ENCODE data around the gene TIMM10. TPM values are rescaled to one million over a fixed set of nuclear protein-coding genes. Genes with fewer than 3 reads are reported as not detected.

TIMM10 gene
- total RNA-seq, 4 donors from 2014 or later: 45.4 to 61.7 (median 49.5) TPM

DNA sequence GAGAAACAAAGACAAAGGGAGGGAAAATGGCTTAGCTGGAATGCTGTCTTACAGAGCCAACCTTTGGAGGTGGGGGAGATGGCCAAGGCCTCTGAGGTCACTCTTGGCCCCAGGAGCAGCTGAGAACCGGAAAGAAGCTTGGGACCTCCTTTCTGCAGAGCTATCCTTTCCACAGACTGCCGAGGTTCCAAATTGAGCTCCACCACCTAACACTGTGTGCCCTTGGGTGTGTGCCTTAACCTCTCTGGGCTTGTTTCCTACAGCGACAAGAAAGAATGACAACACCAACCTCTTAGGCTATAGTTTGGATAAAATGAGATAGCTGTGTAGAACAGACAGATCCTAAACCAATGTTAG, 47.0 kb downstream of the TIMM10 start:
- no peak overlapping the region for H3K4me3 ChIP-seq
- intact Hi-C loops (cut with DNase I; ENCODE audit: low total_unique reads) (loop anchor here (5.0 kb wide), 1 partner anchor 136 kb away; no protein-coding TSS in a partner anchor), in situ Hi-C loops (cut with MboI; ENCODE audit: low sequenced_read_pairs in 4 of 4) (loop anchor here in 1 of 4 donors (25.0 kb wide), 1 partner anchor 146 kb away; the partner anchor contains the start of genes P2RX3 and SSRP1)
- peaks cover 0 to 31% of the 10 kb centered on the region in 2 donors for H3K36me3 ChIP-seq
- DNase-seq (no peak), ATAC-seq (no peak)
- peaks cover 24 to 28% of the 10 kb centered on the region in 2 donors for H3K4me1 ChIP-seq
- H3K9me3 ChIP-seq: no peaks in the 10 kb centered on the region
- TF ChIP-seq POLR2A (IDR thresholded peaks at IDR 0.05): no peak
- TF ChIP-seq, protein P1, sequence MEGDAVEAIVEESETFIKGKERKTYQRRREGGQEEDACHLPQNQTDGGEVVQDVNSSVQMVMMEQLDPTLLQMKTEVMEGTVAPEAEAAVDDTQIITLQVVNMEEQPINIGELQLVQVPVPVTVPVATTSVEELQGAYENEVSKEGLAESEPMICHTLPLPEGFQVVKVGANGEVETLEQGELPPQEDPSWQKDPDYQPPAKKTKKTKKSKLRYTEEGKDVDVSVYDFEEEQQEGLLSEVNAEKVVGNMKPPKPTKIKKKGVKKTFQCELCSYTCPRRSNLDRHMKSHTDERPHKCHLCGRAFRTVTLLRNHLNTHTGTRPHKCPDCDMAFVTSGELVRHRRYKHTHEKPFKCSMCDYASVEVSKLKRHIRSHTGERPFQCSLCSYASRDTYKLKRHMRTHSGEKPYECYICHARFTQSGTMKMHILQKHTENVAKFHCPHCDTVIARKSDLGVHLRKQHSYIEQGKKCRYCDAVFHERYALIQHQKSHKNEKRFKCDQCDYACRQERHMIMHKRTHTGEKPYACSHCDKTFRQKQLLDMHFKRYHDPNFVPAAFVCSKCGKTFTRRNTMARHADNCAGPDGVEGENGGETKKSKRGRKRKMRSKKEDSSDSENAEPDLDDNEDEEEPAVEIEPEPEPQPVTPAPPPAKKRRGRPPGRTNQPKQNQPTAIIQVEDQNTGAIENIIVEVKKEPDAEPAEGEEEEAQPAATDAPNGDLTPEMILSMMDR (IDR thresholded peaks at IDR 0.05 in 4 of 5, conservative IDR thresholded peaks at IDR 0.05 in 1 of 5): no peak
- no peak overlapping the region for H3K27ac ChIP-seq
- peaks cover 6 to 9% (median 6%) of the 10 kb centered on the region in 3 donors for H3K27me3 ChIP-seq

DNA sequence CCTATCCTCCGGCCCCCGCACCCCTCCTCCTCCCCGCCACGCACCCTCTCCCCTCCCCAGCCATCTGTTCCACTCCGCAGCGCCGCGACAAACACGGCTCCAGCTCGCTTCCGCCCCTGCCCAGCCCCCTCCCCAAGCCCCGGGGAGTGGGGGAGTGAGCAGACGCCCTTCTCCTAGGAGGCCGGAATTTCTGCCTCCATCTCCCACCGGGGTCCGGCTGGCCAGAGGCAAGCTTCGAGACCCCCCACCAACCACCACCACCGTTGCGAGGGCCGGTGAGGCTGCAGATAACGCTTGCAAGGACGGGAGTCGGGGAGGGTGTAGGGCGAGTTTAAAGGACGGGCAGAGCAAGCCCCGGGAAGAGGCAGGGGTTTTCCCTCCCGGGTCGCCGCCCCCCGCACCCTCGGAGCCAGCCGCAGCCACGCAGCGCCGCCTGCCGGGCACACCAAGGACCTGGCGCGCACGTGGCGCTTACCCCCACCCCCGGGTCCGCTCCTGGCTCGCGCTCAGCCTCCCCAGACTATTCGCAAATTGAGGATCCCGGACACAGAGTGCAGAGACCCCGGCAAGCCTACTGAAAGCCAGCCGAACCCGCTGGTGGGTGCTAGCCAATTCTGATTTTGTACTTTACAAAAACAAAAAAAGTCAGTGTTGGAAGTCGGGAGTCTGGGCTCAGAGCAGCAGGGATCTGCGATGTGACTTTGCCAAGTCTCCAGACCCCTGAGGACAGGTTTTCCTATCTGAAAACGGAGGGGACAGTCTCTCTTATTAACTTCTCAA, 47.6 kb downstream of the TIMM10 start:
- Histone ChIP-seq H3K27ac (no peak overlapping the region), H3K9me3 (no peaks in the 10 kb centered on the region), H3K4me1 (peaks cover 18 to 23% of the 10 kb centered on the region in 2 donors), H3K4me3 (peak overlapping the region; percentile 25 to 55 (median 46)), H3K36me3 (peaks cover 0 to 25% of the 10 kb centered on the region in 2 donors), H3K27me3 (peaks cover 6 to 9% (median 6%) of the 10 kb centered on the region in 3 donors)
- in situ Hi-C loops (cut with MboI; ENCODE audit: low sequenced_read_pairs in 4 of 4) (loop anchor here in 1 of 4 donors (25.0 kb wide), 1 partner anchor 146 kb away; the partner anchor contains the start of genes P2RX3 and SSRP1), intact Hi-C loops (cut with DNase I; ENCODE audit: low total_unique reads) (loop anchor here (5.0 kb wide), 1 partner anchor 136 kb away; no protein-coding TSS in a partner anchor)
- ATAC-seq: no peak
- TF ChIP-seq, protein P1 (IDR thresholded peaks at IDR 0.05 in 4 of 5, conservative IDR thresholded peaks at IDR 0.05 in 1 of 5): peak; percentile 57 to 79 (median 72)
- no peak for TF ChIP-seq POLR2A (IDR thresholded peaks at IDR 0.05)
- no peak for DNase-seq

DNA sequence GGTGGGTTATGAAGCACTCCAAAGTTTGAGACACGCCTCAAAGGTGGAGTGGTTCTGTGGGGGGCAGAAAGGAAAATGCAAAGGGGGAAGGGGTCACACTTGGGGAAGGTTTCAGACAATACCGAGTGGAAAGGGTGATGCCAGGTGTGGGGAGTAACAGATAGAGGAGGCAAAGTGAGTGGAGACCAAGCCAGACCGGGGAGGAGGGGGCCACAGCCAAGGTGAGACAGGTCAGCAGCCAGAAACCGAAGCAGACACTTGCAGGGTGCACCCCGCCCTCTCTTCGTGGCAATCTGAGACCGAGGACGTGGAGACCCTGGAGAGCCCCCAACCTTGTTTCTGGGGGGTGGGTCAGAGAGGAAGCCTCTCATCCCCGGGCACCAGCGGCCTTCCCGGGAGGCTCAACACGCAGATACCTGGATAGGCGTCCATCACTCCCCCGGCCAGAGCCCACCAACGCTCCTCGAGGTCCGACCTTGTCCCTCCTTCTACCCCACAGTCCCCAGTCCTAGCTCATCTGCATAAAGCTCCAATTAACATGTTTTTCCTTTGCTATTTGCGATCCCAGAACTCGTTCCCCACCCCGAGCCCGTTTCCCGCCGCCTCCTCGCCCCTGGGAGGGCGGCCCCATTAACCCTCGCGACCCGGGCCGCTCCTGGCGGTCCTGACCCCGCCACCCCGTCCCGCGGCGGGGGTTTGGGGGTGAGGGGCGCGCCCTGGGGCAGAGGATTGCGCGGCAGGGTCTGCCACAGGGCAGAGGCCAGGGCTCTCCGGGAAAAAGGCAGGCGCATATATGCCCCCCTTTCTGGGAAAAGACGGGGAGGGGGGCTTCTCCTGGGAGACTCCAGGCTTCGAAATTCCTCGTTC, 48.4 kb downstream of the TIMM10 start:
- peaks cover 6 to 9% (median 6%) of the 10 kb centered on the region in 3 donors for H3K27me3 ChIP-seq
- peak overlapping the region in 3 of 4 donors; percentile 41 to 55 (median 50) for H3K4me3 ChIP-seq
- H3K4me1 ChIP-seq: peaks cover 10 to 14% of the 10 kb centered on the region in 2 donors
- DNase-seq (no peak), ATAC-seq (no peak)
- in situ Hi-C loops (cut with MboI; ENCODE audit: low sequenced_read_pairs in 4 of 4) (loop anchor here in 1 of 4 donors (25.0 kb wide), 1 partner anchor 145 kb away; the partner anchor contains the start of genes P2RX3 and SSRP1), intact Hi-C loops (cut with DNase I; ENCODE audit: low total_unique reads) (loop anchor here (5.0 kb wide), 1 partner anchor 135 kb away; no protein-coding TSS in a partner anchor)
- peaks cover 0 to 20% of the 10 kb centered on the region in 2 donors for H3K36me3 ChIP-seq
- H3K9me3 ChIP-seq: no peaks in the 10 kb centered on the region
- TF ChIP-seq, protein P1 (IDR thresholded peaks at IDR 0.05 in 4 of 5, conservative IDR thresholded peaks at IDR 0.05 in 1 of 5): no peak
- TF ChIP-seq POLR2A (IDR thresholded peaks at IDR 0.05): no peak
- H3K27ac ChIP-seq: no peak overlapping the region

DNA sequence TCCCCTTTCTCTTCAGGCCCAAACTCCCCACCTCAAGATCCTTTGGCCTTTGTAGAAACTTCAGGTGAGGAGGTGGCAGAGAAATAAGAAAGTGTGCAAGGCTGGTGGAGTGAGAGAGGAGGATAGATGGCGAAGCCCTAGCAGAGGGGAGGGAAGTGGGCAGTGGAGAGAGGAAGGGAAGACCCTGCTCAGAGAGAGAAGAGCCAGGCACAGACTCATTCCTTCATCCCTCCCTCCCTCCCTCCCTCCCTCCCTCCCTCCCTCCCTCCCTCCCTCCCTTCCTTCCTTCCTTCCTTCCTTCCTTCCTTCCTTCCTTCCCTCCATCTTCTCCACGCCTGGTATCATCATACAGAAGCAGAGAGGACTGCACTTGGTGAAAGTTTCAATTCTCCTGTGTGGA, 49.2 kb downstream of the TIMM10 start:
- no peak for TF ChIP-seq POLR2A (IDR thresholded peaks at IDR 0.05)
- TF ChIP-seq, protein P1 (IDR thresholded peaks at IDR 0.05 in 4 of 5, conservative IDR thresholded peaks at IDR 0.05 in 1 of 5): no peak
- Histone ChIP-seq H3K27ac (no peak overlapping the region), H3K4me3 (no peak overlapping the region), H3K27me3 (peaks cover 6 to 9% (median 6%) of the 10 kb centered on the region in 3 donors), H3K4me1 (peaks cover 8 to 13% of the 10 kb centered on the region in 2 donors), H3K36me3 (peaks cover 0 to 18% of the 10 kb centered on the region in 2 donors), H3K9me3 (no peaks in the 10 kb centered on the region)
- ATAC-seq (no peak), DNase-seq (no peak)
- in situ Hi-C loops (cut with MboI; ENCODE audit: low sequenced_read_pairs in 4 of 4) (loop anchor here in 1 of 4 donors (25.0 kb wide), 1 partner anchor 144 kb away; the partner anchor contains the start of genes P2RX3 and SSRP1), intact Hi-C loops (cut with DNase I; ENCODE audit: low total_unique reads) (loop anchor here (5.0 kb wide), 1 partner anchor 134 kb away; no protein-coding TSS in a partner anchor)

All from gastrocnemius medialis (tissue), 4 donors.